HG03565 (cell line): ENCODE measurements around the gene DSE.

ENCODE experiments used
- ATAC-seq: cut with Tn5 transposase; IDR thresholded peaks from one replicate; pipeline ENCODE4 v1.9.1; 2021; ENCODE audit warnings: mild to moderate bottlenecking, moderate library complexity; ENCODE audit not compliant: unreplicated experiment

DSE gene

DNA sequence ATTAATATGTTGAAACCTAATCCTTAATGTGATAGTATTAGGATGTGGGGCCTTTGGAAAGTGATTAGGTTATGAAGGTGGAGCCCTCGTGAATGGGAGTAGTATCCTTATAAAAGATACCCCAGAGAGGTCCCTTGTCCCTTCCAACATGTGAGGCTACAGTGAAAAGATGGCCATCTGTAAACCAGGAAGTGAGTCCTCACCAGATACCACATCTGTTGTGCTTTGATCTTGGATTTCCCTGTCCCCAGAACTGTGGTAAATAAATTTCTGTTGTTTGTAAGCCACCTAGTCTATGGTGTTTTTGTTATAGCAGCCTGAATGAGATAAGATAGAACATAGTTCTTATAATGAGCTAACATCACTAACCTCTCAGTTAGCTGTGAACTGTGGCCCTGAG is 73.8 kb downstream of the DSE start:
- ATAC-seq: no peak

DNA sequence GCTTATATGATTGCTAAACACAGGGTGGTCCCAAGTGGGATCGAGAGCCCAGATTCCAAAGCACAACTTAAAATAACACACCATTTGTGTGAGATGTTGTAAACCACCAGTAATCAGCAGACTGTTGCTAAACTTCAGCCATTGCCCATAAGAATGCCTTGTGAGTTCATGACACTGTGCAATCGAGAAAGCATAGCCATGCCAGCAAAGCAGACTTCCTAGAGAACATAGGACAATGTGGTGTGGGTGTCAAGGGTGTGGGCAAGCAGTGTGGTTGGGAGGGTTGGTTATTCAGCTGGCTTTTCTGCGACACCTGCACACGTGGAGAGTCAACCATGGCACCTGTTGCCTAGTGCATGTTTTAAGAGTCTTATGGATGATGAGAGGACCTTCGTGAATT is 74.4 kb downstream of the DSE start:
- ATAC-seq: no peak

DNA sequence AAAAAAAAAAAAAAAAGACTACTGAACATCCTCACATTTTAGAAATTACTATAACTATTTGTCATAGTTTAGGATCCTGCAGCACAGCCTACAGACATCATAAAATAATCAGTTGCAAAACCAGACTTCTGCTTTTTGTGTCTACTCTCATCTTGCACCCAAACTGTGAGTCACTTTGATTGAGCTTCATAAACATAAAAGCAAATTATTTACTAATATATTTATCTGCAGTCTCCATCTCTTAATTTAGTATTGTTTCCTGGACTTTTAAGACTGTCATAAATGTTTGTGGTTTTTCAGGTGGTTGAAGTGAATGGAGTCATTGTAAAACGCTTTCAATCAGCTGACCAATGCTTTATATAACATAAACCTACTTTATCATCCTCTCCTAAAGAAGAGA is 75.7 kb downstream of the DSE start:
- ATAC-seq: no peak

DNA sequence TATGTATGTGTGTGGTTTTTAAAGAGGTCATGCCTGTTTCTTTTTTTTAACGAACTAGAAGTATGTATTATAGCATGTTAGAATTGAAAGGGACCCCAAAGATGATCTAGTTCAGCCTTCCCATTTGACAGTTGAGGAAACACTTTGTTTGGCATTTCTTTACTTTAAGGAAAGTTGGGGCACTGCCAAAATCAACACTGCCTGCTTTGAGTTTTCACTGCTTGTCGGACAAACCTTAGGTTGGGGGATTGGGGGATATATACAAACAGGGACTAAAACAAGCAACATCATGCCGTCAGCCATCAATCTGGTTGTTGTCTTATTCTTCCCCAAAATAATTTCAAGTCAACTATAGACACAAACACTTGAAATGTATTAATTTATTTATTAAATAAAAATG is 76.3 kb downstream of the DSE start:
- ATAC-seq: no peak

DNA sequence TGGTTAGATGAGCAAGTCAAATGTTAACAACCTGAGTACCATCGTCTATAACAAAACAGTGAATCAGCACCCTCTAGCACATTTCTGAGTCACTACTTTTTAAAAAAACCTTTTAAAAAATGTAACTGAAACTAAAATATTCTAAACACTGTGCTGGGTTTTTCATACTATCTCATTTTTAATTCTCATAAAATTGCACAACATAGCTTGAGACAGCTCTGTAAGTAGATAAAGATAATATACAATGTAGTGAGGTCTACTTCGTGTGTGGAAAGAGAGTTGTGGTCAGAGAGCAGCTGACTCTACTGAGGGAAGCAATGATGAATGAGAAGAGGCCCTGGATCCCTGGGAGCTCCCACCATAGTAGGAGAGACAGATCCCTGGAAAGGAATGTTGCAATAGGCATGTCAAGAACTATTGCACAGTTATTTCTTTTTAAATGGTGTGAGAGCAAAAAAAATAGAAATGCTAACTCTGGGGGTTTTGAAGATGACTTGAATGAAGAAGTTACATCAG is 76.8 kb downstream of the DSE start:
- no peak for ATAC-seq

DNA sequence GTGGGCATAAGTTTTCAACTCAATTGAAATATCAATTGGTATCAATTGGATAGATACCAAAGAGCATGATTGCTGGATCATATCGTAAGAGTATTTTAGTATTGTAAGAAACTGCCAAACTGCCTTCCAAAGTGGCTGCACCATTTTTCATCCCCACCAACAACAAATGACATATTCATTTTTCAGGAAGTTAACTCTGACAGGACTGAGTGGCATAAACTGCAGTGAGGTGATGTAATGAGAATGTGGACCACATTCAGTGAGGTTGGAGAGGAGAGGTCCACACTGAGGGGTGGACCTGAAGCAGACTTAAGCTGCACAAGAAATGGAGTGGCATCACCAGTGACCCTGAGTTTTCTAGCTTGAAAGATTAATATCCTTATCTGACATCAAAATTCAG is 78.8 kb downstream of the DSE start:
- no peak for ATAC-seq

DNA sequence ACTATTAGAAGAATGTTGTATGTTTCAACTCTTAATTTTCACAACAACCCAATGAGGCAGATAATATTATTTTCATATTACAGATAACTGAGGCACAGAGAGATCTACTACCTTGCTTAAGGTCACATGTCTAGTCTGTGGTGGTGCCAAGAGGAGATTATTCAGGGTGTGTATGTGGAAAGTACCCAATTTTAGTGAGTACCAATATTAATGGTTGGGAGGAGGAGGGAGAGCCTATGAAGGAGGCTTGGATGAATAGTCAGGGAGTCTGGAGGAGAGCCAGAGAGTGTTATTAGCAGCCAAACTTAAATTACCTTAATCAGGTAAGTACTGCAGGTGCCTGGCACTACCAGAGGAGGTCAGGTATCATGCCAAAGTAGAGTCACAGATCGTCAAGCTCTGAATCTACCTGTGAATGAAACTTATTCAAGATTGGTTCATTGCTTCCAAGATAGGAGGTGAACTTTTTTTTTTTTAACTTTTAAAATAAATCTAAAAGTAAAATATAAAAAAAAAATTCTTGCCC is 79.5 kb downstream of the DSE start:
- no peak for ATAC-seq

DNA sequence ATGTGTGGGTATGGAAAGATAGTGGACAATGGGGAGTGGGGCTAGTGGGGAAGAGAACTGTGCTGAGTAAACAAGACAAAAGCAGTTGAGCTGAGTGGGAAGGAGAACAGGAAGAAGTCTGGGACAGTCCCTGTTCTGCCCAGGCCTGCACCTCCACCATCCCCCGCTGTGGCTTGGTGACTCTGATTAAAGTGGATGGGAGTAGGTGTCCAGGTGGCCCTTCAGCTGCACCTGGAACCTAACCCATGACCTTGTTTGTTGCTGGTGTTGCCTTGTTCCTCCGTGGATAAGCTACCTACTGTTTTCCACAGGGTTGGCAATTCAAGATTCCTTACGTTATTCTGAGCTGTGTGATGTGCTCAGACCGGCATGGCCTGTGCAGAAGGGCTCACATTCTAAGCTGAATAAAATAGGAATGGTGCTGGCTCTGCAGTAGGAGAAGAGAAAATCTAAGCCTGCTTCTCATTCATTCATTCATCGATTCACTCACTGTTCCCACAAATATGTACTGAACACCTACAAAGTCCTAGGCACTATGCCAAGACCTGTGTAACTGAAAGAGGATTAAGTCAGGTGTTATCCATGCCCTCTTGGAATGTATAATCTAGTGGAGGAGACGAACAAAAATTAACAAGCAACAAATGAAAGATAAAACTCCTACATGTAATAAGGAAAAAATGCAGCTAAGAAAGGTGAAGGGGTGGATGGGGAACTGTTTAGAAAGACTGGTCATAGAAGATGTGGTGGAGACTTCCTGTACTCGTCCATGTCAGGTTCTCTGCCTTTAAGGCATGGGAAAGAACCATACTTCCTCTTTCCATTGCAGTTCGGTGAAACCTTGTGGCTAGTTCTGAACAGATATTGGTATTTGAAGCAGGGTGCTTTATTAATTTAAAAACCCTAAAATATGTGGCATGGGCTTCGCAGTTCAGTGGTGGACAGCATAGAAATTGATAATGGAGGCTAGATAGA is 80.3 kb downstream of the DSE start:
- ATAC-seq: peak; percentile 75

DNA sequence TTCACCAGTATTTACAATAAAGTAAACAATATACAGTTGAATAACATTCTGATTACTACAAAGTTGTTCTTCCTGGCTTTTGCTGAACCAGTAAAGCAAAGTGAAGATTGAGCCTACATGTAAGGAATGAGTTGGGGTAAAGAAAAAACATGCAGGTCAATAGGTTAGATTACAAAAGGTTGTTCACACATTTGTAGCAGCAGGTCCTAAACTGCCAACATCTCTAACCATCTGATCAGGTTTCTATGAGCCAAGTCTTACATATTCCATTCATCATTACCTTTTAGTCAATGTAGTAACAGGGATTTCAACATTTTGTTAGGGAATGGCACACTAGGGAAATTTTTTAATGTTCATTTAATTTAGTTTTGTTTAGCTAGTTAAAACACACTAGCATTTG is 81.2 kb downstream of the DSE start:
- no peak for ATAC-seq

DNA sequence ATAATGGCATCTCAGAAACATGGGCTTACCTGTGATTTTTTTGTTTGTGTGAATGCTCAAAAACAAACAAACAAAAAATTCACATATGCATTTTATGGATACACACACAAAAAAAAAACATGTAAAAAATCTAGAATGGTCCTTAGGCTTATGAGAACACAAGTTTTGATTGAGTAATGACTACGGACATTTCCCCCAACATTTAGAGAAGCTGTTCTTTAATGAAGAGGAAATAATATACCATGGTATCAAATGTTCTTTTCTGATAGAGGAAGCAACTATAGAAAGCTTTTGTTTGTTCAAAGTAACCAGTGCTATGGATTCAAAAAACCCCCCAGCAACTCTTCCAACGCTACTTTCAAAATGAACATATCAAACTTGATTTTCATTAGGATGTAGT is 81.8 kb downstream of the DSE start:
- ATAC-seq: no peak

DNA sequence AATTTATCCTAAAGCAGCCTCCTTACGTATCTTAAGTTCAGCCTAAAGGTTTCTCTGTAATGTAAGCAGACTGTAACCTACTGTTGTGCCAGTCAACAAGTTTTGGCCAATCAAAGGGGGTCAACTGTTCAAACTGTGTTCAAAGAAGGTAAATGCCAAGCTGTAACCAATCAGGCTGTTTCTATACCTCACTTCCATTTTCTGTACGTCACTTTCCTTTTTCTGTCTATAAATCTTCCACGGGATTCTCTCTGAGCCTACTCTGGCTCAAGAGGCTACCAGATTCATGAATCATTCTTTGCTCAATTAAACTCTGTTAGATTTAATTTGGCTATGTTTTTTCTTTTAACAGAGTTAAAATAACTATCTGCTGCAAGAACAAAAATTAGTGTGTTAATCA is 85.4 kb downstream of the DSE start:
- no peak for ATAC-seq

DNA sequence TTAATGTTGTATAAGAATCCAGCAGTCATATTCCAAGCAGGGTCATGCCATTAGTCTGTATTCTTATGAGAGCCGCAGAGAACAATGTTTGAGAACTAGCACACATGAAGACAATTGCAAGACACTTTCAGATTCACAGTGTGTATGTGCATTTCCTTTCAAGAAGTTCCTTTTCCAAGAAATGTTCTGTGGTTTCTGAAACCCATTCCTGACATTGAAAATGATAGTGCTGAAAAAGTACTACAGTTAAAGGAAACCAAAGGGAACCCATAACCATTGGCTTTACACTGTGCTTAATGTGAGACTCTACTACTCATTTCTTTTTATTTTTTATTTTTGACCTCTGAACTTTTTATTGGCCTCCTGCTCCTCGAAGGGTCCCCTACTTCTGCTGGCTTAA is 86.2 kb downstream of the DSE start:
- no peak for ATAC-seq

DNA sequence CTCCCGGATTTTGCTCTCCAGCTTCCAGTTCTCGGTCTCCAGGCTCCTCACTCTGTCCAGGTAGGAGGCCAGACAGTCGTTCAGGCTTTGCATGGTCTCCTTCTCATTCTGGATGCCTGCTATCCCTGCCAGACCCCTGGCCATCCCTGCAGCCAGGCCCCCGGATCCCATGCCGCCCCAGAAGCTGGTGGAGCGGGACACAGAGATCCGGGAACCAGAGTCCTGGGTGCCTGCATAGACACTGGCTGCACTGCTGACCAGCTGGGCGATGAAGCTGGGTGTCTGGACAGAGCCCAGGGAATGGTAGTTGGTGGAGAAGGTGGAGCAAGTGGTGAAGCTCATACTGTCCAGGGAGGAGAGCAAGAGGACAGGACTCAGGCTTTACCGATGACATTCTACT is 87.5 kb downstream of the DSE start:
- no peak for ATAC-seq

DNA sequence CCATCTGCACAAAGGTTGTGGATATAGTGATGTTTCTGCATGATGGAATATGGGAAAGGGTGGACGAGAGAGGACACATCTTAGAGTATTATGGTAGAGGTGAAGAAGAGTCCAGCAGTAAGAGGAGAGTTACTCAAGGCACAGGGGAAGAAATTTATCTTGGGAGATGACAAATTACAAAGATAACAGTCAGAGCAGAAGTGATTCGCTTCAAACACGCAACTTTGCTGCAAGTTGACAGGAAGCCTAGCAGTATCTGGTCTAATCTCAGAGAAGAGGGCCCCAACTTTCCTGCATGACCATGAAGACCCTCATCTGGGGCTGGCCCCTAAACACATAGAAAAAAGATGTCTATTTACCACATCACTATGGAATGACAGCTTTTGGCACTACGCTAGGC is 89.2 kb downstream of the DSE start:
- ATAC-seq: no peak

DNA sequence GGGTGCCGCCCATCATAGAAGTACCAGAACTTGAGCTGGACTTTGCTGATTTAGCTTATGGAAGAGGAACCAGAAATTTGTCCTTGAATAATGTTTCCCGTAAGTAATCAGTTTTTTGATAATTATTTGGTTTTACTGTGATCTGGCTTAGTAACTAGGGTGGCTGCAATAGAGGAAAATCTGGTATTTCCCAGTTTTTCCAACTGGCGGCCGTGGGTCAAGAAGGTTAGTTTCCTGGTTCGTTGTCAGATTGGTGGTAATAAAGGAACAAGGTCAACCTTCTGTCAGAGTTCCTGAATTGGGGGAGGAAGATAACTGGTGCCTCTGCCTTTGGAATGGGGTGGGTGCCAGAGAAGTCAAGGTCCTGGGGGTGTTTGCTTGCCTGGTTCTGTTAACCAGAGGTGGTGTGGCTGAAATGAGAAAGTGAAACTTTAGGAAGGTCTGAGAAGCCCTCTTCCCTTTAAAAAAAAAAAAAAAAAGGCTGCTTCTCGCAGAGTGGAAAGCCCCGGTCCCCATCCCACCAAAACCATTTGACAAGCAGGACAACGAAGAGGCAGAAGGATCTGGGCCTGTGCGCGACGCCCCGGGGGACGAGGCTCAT is 90.7 kb downstream of the DSE start, which contains the start of gene CALHM6:
TSS of gene CALHM6 (plus strand) at position 45 of the 601 bp plus-strand sequence. CDS start at position 600, 555 bp downstream.
- no peak for ATAC-seq

DNA sequence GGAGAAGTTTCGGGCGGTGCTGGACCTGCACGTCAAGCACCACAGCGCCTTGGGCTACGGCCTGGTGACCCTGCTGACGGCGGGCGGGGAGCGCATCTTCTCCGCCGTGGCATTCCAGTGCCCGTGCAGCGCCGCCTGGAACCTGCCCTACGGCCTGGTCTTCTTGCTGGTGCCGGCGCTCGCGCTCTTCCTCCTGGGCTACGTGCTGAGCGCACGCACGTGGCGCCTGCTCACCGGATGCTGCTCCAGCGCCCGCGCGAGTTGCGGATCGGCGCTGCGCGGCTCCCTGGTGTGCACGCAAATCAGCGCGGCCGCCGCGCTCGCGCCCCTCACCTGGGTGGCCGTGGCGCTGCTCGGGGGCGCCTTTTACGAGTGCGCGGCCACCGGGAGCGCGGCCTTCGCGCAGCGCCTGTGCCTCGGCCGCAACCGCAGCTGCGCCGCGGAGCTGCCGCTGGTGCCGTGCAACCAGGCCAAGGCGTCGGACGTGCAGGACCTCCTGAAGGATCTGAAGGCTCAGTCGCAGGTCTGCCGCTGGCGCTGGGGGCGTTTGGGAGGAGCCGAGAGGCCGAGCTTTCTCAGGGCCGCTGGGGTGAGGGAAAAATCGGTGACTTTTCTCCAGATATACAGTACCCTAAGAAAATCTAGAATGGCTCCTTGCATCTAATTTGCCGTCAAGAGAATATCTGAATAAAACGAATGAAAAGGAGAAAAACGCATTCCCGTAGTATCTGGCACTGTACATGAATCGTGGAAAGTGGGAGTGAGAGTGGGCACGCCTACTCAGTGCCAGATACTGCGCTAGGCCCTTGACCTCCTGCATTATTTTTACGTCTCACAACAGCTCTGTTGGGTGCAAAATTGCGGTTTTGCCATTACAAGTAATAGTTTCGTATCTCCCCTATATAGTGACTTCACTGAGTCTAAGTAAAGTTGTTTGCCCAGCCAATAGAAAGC is 91.5 kb downstream of the DSE start:
- peak; percentile 88 for ATAC-seq

DNA sequence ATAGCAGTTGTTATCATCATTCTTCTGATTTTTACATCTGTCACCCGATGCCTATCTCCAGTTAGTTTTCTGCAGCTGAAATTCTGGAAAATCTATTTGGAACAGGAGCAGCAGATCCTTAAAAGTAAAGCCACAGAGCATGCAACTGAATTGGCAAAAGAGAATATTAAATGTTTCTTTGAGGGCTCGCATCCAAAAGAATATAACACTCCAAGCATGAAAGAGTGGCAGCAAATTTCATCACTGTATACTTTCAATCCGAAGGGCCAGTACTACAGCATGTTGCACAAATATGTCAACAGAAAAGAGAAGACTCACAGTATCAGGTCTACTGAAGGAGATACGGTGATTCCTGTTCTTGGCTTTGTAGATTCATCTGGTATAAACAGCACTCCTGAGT is 92.6 kb downstream of the DSE start:
- ATAC-seq: no peak

DNA sequence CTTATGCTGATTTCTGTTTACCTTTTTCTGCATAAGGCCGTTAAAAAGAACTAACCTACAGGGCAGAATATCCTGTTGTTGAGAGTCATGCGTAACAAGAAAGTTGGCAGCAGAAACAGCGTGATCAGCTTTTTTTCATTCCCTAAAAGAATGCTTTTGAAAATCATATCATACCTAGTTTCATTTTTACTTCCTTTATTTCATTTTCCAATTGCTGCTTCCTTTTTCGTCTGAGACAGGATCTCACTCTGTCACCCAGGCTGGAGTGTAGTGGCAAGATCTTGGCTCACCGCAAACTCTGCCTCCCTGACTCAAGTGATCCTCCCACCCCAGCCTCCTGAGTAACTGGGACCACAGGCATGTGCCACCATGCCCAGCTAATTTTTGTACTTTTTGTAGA is 94.5 kb downstream of the DSE start:
- ATAC-seq: no peak

DNA sequence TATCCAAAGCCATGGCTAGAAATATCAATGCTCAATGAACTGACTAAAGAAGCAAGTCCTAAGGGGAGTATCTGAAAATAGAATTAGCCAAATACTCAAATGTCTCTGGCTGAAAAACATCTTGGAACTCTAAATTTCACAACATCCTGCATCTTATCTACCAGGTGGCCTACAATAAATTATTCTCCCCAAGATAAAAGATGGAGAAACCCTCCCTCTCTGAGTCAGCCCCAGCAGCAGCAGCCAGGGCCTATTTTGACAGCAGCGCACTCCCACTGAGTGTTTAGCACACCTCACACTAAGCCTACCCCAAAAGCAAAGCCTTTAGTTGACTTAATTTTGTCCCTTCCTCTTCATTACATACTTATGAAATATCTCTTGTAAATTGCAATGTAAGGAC is 96.3 kb downstream of the DSE start:
- no peak for ATAC-seq

DNA sequence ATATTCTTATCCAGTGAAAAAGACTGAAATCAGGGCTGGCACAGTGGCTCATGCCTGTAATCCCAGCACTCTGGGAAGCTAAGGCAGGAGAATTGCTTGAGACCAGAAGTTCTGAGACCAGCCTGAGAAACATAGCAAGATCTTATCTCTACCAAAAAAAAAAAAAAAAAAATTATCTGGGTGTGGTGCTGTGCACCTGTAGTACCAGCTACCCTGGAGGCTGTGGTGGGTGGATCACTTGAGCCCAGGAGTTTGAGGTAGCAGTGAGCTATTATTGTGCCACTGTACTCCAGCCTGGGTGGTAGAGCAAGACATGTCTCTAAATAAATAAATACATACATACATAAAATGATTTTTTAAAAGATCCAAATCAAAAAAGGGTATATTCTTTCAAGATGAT is 96.8 kb downstream of the DSE start:
- ATAC-seq: no peak

DNA sequence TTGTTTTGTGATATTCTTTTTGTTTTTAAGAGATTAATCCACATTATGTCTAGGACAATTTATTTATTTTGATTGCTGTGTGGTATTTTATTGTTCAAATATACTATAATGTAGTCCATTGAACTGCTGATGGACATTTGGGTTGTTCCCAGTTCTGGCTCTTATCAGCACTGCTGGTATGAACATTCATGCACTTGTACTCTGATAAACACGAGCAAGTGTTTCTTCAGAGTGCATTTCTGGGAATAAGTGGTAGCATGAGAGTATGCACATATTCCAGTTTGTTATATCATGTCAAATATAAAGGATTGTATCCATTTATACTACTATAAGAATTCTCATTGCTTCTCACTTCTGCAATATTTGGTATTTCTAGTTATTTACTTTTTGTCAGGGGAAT is 97.5 kb downstream of the DSE start:
- no peak for ATAC-seq
